ENCODE results near the gene KCNQ5. TPM values are rescaled to one million over a fixed set of nuclear protein-coding genes. Genes with fewer than 3 reads are reported as not detected.

The KCNQ5 gene
- polyA plus RNA-seq, 3 donors: not detected

- H3K4me3 ChIP-seq (replicated peaks in 1 of 3; ENCODE audit: low read depth in 2 of 3, low read length in 3 of 3): no peak overlapping the region
- H3K36me3 ChIP-seq (replicated peaks in 1 of 2; ENCODE audit: control insufficient read depth in 1 of 2, insufficient read depth in 2 of 2, low read length in 2 of 2): no peaks in the 10 kb centered on the region
- H3K36me3 Mint-ChIP-seq: no peaks in the 10 kb centered on the region
- peaks cover 0 to 2% (median 0%) of the 10 kb centered on the region in 3 donors for H3K27me3 Mint-ChIP-seq (ENCODE audit: low read depth in 3 of 3)
- H3K4me1 Mint-ChIP-seq: no peaks in the 10 kb centered on the region
- H3K9me3 ChIP-seq (replicated peaks in 1 of 2; ENCODE audit: control insufficient read depth in 1 of 2, insufficient read depth in 1 of 2, low read length in 2 of 2): no peaks in the 10 kb centered on the region
- no peaks in the 10 kb centered on the region for H3K9me3 Mint-ChIP-seq
- H3K27ac Mint-ChIP-seq: no peak overlapping the region
- no peak overlapping the region for H3K4me2 ChIP-seq (replicated peaks; ENCODE audit: extremely low read depth, low read length, poor library complexity, severe bottlenecking)
- TF ChIP-seq CTCF (IDR thresholded peaks at IDR 0.05): no peak
- H3K27ac ChIP-seq (ENCODE audit: low read depth in 1 of 2, low read length in 2 of 2): no peak overlapping the region
- DNase-seq: no peak
- H3K9ac ChIP-seq (ENCODE audit: insufficient read depth, low read length, poor library complexity, severe bottlenecking): no peak overlapping the region
- no peaks in the 10 kb centered on the region for H3K4me1 ChIP-seq (ENCODE audit: control insufficient read depth in 1 of 2, insufficient read depth in 2 of 2, low read length in 2 of 2)
- no peak overlapping the region for H3K4me3 Mint-ChIP-seq
- WGBS (ENCODE audit: insufficient coverage): 100% methylated on average over 2 of the region's 4 CpGs
- H3K27me3 ChIP-seq (ENCODE audit: control insufficient read depth in 2 of 2, insufficient read depth in 2 of 2, low read length in 2 of 2): no peaks in the 10 kb centered on the region
- intact Hi-C loops (cut with micrococcal nuclease): no loop called here
- H2AFZ ChIP-seq (ENCODE audit: insufficient read depth, low read depth, low read length, poor library complexity, severe bottlenecking): no peak overlapping the region
- no peaks in the 10 kb centered on the region for H3K79me2 ChIP-seq (ENCODE audit: insufficient read depth, low read length)
- H4K20me1 ChIP-seq (ENCODE audit: insufficient read depth, low read length): no peaks in the 10 kb centered on the region
These were observed 521.7 kb downstream of the KCNQ5 start for GRCh38 chr6:73143551-73143950.

- Mint-ChIP-seq H3K4me1 (no peaks in the 10 kb centered on the region), H3K9me3 (peaks cover 0 to under 1% (median 0%) of the 10 kb centered on the region in 7 donors), H3K27me3 (ENCODE audit: low read depth in 3 of 3) (peaks cover 0 to 2% (median 0%) of the 10 kb centered on the region in 3 donors), H3K4me3 (no peak overlapping the region), H3K36me3 (no peaks in the 10 kb centered on the region), H3K27ac (no peak overlapping the region)
- intact Hi-C loops (cut with micrococcal nuclease): no loop called here
- no peaks in the 10 kb centered on the region for H3K36me3 ChIP-seq (replicated peaks in 1 of 2; ENCODE audit: control insufficient read depth in 1 of 2, insufficient read depth in 2 of 2, low read length in 2 of 2)
- no peaks in the 10 kb centered on the region for H3K9me3 ChIP-seq (replicated peaks in 1 of 2; ENCODE audit: control insufficient read depth in 1 of 2, insufficient read depth in 1 of 2, low read length in 2 of 2)
- H3K4me1 ChIP-seq (ENCODE audit: control insufficient read depth in 1 of 2, insufficient read depth in 2 of 2, low read length in 2 of 2): no peaks in the 10 kb centered on the region
- H2AFZ ChIP-seq (ENCODE audit: insufficient read depth, low read depth, low read length, poor library complexity, severe bottlenecking): no peak overlapping the region
- no peak overlapping the region for H3K4me3 ChIP-seq (replicated peaks in 1 of 3; ENCODE audit: low read depth in 2 of 3, low read length in 3 of 3)
- no peaks in the 10 kb centered on the region for H3K27me3 ChIP-seq (ENCODE audit: control insufficient read depth in 2 of 2, insufficient read depth in 2 of 2, low read length in 2 of 2)
- no peak overlapping the region for H3K27ac ChIP-seq (ENCODE audit: low read depth in 1 of 2, low read length in 2 of 2)
- no peaks in the 10 kb centered on the region for H4K20me1 ChIP-seq (ENCODE audit: insufficient read depth, low read length)
- no peak overlapping the region for H3K9ac ChIP-seq (ENCODE audit: insufficient read depth, low read length, poor library complexity, severe bottlenecking)
- no peak overlapping the region for H3K4me2 ChIP-seq (replicated peaks; ENCODE audit: extremely low read depth, low read length, poor library complexity, severe bottlenecking)
- no peak for DNase-seq
- no peak for TF ChIP-seq CTCF (IDR thresholded peaks at IDR 0.05)
- H3K79me2 ChIP-seq (ENCODE audit: insufficient read depth, low read length): no peaks in the 10 kb centered on the region
These were observed 522.7 kb downstream of the KCNQ5 start for GRCh38 chr6:73144516-73144915.

Measured in CD14-positive monocyte (primary cell).